IMR-90 (cell line): Measurements from ENCODE around the gene VPS54. TPM values are rescaled to one million over a fixed set of nuclear protein-coding genes. Genes with fewer than 3 reads are reported as not detected.

ENCODE experiments used
- ATAC-seq: fragments of 200-7000 bp; cut with Tn5 transposase; 2 replicates; pipeline ENCODE4 v1.9.1; 2020; ENCODE audit warnings: low read depth, mild to moderate bottlenecking, moderate library complexity
- BruUV-seq: library from RNA; stranded (reverse); fragments of 400-500 nt; replicated peaks from 2 replicates; lab custom pipeline; 2021; lab: Mats Ljungman, UMichigan
- CTCF ChIA-PET: fragments of 300-600 bp; formaldehyde crosslinking; extraction: SDS; loops from one replicate; lab custom pipeline; 2021; ENCODE audit warnings: antibody characterized with exemption; lab: Yijun Ruan, JAX
- POLR2A ChIA-PET: fragments of 300-600 bp; sonication (Branson Sonifier 250); formaldehyde crosslinking; loops from one replicate; lab custom pipeline; 2022; ENCODE audit warnings: antibody characterized with exemption; ENCODE audit not compliant: unreplicated experiment; lab: Charles Lee
- DNase-seq: peaks from one replicate; pipeline ENCODE4 v3.0.0; 2013
- H2AFZ ChIP-seq: replicated peaks from 2 replicates; pipeline ENCODE3; 2013; ENCODE audit warnings: low read length, mild to moderate bottlenecking; ENCODE audit not compliant: poor library complexity
- H2AK5ac ChIP-seq: 2 replicates; pipeline ENCODE4 v1.6.1; 2013; ENCODE audit warnings: low read depth, low read length, inconsistent platforms
- H2AK9ac ChIP-seq: replicated peaks from 2 replicates; pipeline ENCODE3; 2013; ENCODE audit warnings: mild to moderate bottlenecking, low read depth, low read length, moderate library complexity; ENCODE audit not compliant: poor library complexity
- H2BK120ac ChIP-seq: 2 replicates; pipeline ENCODE4 v1.6.1; 2013; ENCODE audit warnings: low read depth, low read length, inconsistent platforms
- H2BK15ac ChIP-seq: 3 replicates; pipeline ENCODE4 v1.6.1; 2013; ENCODE audit warnings: low read depth, low read length, inconsistent platforms
- H2BK20ac ChIP-seq: 2 replicates; pipeline ENCODE4 v1.6.1; 2013; ENCODE audit warnings: low read depth, mild to moderate bottlenecking, inconsistent platforms, low read length, moderate library complexity
- H2BK5ac ChIP-seq: 2 replicates; pipeline ENCODE4 v1.6.1; 2013; ENCODE audit warnings: mild to moderate bottlenecking, low read depth, low read length, inconsistent platforms; ENCODE audit not compliant: poor library complexity, severe bottlenecking
- H3K14ac ChIP-seq: replicated peaks from 2 replicates; pipeline ENCODE4 v1.6.1; 2013; ENCODE audit warnings: low read depth, low read length, inconsistent platforms
- H3K18ac ChIP-seq: 2 replicates; pipeline ENCODE4 v1.6.1; 2013; ENCODE audit warnings: low read depth, low read length, control low read depth
- H3K23ac ChIP-seq: 2 replicates; pipeline ENCODE4 v1.6.1; 2013; ENCODE audit warnings: low read depth, low read length, inconsistent platforms
- H3K27ac ChIP-seq: 2 replicates; pipeline ENCODE4 v1.5.1; 2013; ENCODE audit warnings: mild to moderate bottlenecking, control low read depth, low read length; ENCODE audit not compliant: insufficient read depth
- H3K27me3 ChIP-seq: 2 replicates; pipeline ENCODE4 v1.6.1; 2013; ENCODE audit warnings: low read length; ENCODE audit not compliant: control insufficient read depth, insufficient read depth
- H3K36me3 ChIP-seq: 2 replicates; pipeline ENCODE4 v1.6.1; 2013; ENCODE audit warnings: low read length, mixed read lengths; ENCODE audit not compliant: control insufficient read depth, insufficient read depth
- H3K4ac ChIP-seq: 2 replicates; pipeline ENCODE4 v1.6.1; 2013; ENCODE audit warnings: low read depth, low read length, inconsistent platforms
- H3K4me1 ChIP-seq: 2 replicates; pipeline ENCODE4 v1.6.1; 2013; ENCODE audit warnings: low read length, mixed read lengths; ENCODE audit not compliant: control insufficient read depth, insufficient read depth
- H3K4me2 ChIP-seq: 2 replicates; pipeline ENCODE4 v1.6.1; 2013; ENCODE audit warnings: low read depth, mild to moderate bottlenecking, control low read depth, low read length, moderate library complexity
- H3K4me3 ChIP-seq: 2 replicates; pipeline ENCODE4 v1.5.1; 2013; ENCODE audit warnings: low read depth, mild to moderate bottlenecking, control low read depth, low read length, moderate library complexity; ENCODE audit not compliant: insufficient read depth
- H3K56ac ChIP-seq: 2 replicates; pipeline ENCODE4 v1.6.1; 2013; ENCODE audit warnings: low read length, inconsistent platforms; ENCODE audit not compliant: insufficient read depth; ENCODE audit errors: extremely low read depth
- H3K79me1 ChIP-seq, 2 experiments: 2 replicates each; pipeline ENCODE4 v1.6.1; 2013; ENCODE audit warnings: low read length in 2 of 2, inconsistent platforms in 1 of 2, low read depth in 1 of 2
- H3K9ac ChIP-seq: 2 replicates; pipeline ENCODE4 v1.6.1; 2013; ENCODE audit warnings: low read depth, low read length, control low read depth
- H3K9me1 ChIP-seq: 2 replicates; pipeline ENCODE4 v1.6.1; 2013; ENCODE audit warnings: low read length, inconsistent platforms; ENCODE audit not compliant: insufficient read depth
- H3K9me3 ChIP-seq: 2 replicates; pipeline ENCODE4 v1.6.1; 2013; ENCODE audit warnings: low read length; ENCODE audit not compliant: control insufficient read depth, insufficient read depth
- H4K20me1 ChIP-seq: 2 replicates; pipeline ENCODE4 v1.6.1; 2013; ENCODE audit warnings: low read length, inconsistent platforms; ENCODE audit not compliant: insufficient read depth
- H4K5ac ChIP-seq: 2 replicates; pipeline ENCODE4 v1.6.1; 2013; ENCODE audit warnings: mild to moderate bottlenecking, low read depth, low read length, control low read depth
- H4K8ac ChIP-seq, 2 experiments: 2 replicates each; pipeline ENCODE4 v1.6.1; 2013; ENCODE audit warnings: low read depth in 2 of 2, low read length in 2 of 2, control low read depth in 1 of 2, inconsistent platforms in 1 of 2
- H4K91ac ChIP-seq: 2 replicates; pipeline ENCODE4 v1.6.1; 2013; ENCODE audit warnings: low read depth, low read length, inconsistent platforms; ENCODE audit not compliant: insufficient read depth
- NFE2L2 ChIP-seq: fragments of 150-350 bp; IDR thresholded peaks from 2 replicates; pipeline ENCODE4 v1.6.1; 2016; ENCODE audit warnings: low read depth, mild to moderate bottlenecking, low read length
- WGBS, 2 experiments: methylation state at CpG; one replicate each; pipeline versions ENCODE4 v1.1.5 to v1.1.7; 2013; ENCODE audit warnings: missing lambda C conversion rate in 2 of 2; ENCODE audit not compliant: insufficient read length in 1 of 2; ENCODE audit errors: extremely low coverage in 2 of 2; 5-methylcytosine and 5-hydroxymethylcytosine counted together
- dilution Hi-C: fragments of 300-500 bp; cut with HindIII; formaldehyde crosslinking; loops from one replicate; pipeline ENCODE4 v1.14.3; 2018; ENCODE audit warnings: low sequenced_read_pairs; ENCODE audit not compliant: unreplicated experiment
- in situ Hi-C: fragments of 300-500 bp; cut with MboI; formaldehyde crosslinking; loops from 3 replicates; pipeline ENCODE4 v1.14.3; 2019; ENCODE audit warnings: low sequenced_read_pairs, inconsistent platforms, mixed read lengths
- intact Hi-C: fragments of 100-400 bp; cut with micrococcal nuclease; formaldehyde crosslinking; loops from 2 replicates; pipeline ENCODE4 v1.10.0; 2022
- polyA plus RNA-seq, 3 experiments: library from polyadenylated mRNA; depleted of rRNA; stranded (reverse); fragments of >200 nt; gene quantifications; 2 replicates each; pipeline ENCODE4 v1.2.3, GENCODE V29; 2012; ENCODE audit warnings: low replicate concordance in 1 of 3
- total RNA-seq: library from RNA; depleted of rRNA; stranded (reverse); fragments of >200 nt; gene quantifications from 2 replicates; pipeline ENCODE4 v1.2.3, GENCODE V29; 2012

VPS54 gene
- total and polyA plus RNA-seq, 2 of the 4 experiments (the other 2 are of a cell fraction) = 7.1 to 18.1 TPM

DNA sequence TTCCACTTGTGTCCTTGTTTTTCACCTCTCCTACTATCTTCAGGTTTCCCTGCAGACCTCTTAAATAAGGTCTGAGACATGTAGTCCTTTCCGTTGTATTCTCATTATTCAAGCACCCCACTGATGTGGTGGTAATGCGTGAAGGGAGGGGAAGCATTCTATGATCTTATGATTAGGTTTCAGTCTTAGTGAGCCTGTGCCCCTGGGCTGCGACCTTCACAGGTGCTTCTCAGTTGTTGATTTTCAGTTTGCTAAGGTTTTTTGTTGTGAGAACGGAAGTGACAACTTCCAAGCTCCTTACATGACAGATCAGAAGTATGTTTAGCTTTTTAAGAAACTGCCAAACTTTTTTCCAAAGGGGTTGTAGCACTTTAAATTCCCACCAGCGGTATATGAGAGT lies 41.3 kb downstream of the VPS54 start:
- Histone ChIP-seq H3K9ac (no peak overlapping the region), H3K79me1 (peaks cover 5 to 11% of the 10 kb centered on the region in 2 experiments; a peak in 3 of 4 replicates), H2BK15ac (no peak overlapping the region), H4K8ac (no peak overlapping the region), H4K91ac (no peak overlapping the region), H2AK5ac (no peak overlapping the region), H2BK20ac (no peak overlapping the region), H3K27ac (no peak overlapping the region), H3K27me3 (no peaks in the 10 kb centered on the region), H2BK5ac (no peak overlapping the region), H3K18ac (no peak overlapping the region), H2BK120ac (no peak overlapping the region), H4K5ac (no peak overlapping the region), H3K4me1 (no peaks in the 10 kb centered on the region), H2AFZ (no peak overlapping the region), H3K9me1 (no peaks in the 10 kb centered on the region), H3K9me3 (no peaks in the 10 kb centered on the region), H3K4me3 (no peak overlapping the region), H4K20me1 (no peaks in the 10 kb centered on the region), H3K4me2 (no peak overlapping the region), H3K36me3 (peaks cover 5% of the 10 kb centered on the region; the same call in 1 of the 2 replicates), H3K23ac (no peak overlapping the region), H2AK9ac (no peak overlapping the region), H3K56ac (no peak overlapping the region), H3K4ac (no peak overlapping the region), H3K14ac (no peak overlapping the region)
- in situ Hi-C loops (no loop called here), intact Hi-C loops (no loop called here), dilution Hi-C loops (no loop called here)
- ATAC-seq (no peak), DNase-seq (no peak)
- POLR2A ChIA-PET = no interaction called here
- no CpG with 5 or more reads among the region's 5 CpGs for WGBS, 2 experiments
- no peak for TF ChIP-seq NFE2L2
- no TSS peak for BruUV-seq
- CTCF ChIA-PET = interaction anchor here (1.0 kb wide), 1 partner anchor 11 kb away, joined by 3 read pairs; no protein-coding TSS in a partner anchor
